ENCODE measurements around the gene CD276. TPM values are rescaled to one million over a fixed set of nuclear protein-coding genes. Genes with fewer than 3 reads are reported as not detected.
"Not testable (repeated sequence)": the region's sequence is repeated elsewhere in the genome, so short reads cannot be mapped to it uniquely, and the experiment has no call there.

CD276 gene
- 1 to 10 TPM in 1 of 2 experiments, not detected in 1; 3.7 TPM for total RNA-seq

GRCh38 chr15:73683777-73684580, at the start of gene CD276:
CD276 (plus strand) TSS chr15:73684383; CDS start chr15:73699640, 15,257 bp downstream.
- peak within 1 kb of the TSS; percentile 39 for H3K4me3 Mint-ChIP-seq
- DNase-seq = peak; percentile 36
- ATAC-seq = peak; percentile 60

GRCh38 chr15:73637527-73637926, 46.7 kb upstream of the CD276 start:
- Mint-ChIP-seq H3K27ac (no peak overlapping the region), H3K9me3 (ENCODE audit: low read depth) (no peaks in the 10 kb centered on the region), H3K27me3 (peaks cover 58% of the 10 kb centered on the region), H3K36me3 (no peaks in the 10 kb centered on the region), H3K4me1 (peaks cover 15% of the 10 kb centered on the region), H3K4me3 (no peak overlapping the region)
- CTCF ChIA-PET = interaction anchor here (0.7 to 9.9 kb wide), 34 partner anchors 7 to 397 kb away, joined by 3 to 233 read pairs (median 10); partner anchors contain the start of gene CD276
- DNase-seq (no peak), ATAC-seq (no peak)

More at GRCh38 chr15:73683777-73684580, at the start of gene CD276:
- CTCF ChIA-PET = interaction anchor here (1.4 to 7.9 kb wide), 6 partner anchors 10 to 48 kb away, joined by 4 to 52 read pairs (median 9); no protein-coding TSS in a partner anchor
- no peak within 1 kb of the TSS for H3K27ac Mint-ChIP-seq
- no peaks in the 10 kb centered on the region for H3K9me3 Mint-ChIP-seq (ENCODE audit: low read depth)
- H3K36me3 Mint-ChIP-seq = no peaks in the 10 kb centered on the region
- H3K27me3 Mint-ChIP-seq = peaks cover 81% of the 10 kb centered on the region
- H3K4me1 Mint-ChIP-seq = peaks cover 9% of the 10 kb centered on the region

GRCh38 chr15:73639464-73639863, 44.7 kb upstream of the CD276 start:
- not testable (repeated sequence) for H3K36me3 Mint-ChIP-seq; H3K4me1 Mint-ChIP-seq; H3K9me3 Mint-ChIP-seq (ENCODE audit: low read depth); H3K4me3 Mint-ChIP-seq; ATAC-seq; DNase-seq; H3K27ac Mint-ChIP-seq
- CTCF ChIA-PET = interaction anchor here (0.6 to 9.9 kb wide), 7 partner anchors 12 to 491 kb away, joined by 3 to 233 read pairs (median 3); no protein-coding TSS in a partner anchor
- peaks cover 63% of the 10 kb centered on the region for H3K27me3 Mint-ChIP-seq

- H3K9me3 Mint-ChIP-seq (ENCODE audit: low read depth) = no peaks in the 10 kb centered on the region
- no peaks in the 10 kb centered on the region for H3K36me3 Mint-ChIP-seq
- H3K4me1 Mint-ChIP-seq = peaks cover 9% of the 10 kb centered on the region
- H3K4me3 Mint-ChIP-seq = no peak overlapping the region
- no peak overlapping the region for H3K27ac Mint-ChIP-seq
- ATAC-seq = no peak
- no peak for DNase-seq
- CTCF ChIA-PET = interaction anchor here (2.0 kb wide), 1 partner anchor 11 kb away, joined by 11 read pairs; no protein-coding TSS in a partner anchor
- peaks cover 39% of the 10 kb centered on the region for H3K27me3 Mint-ChIP-seq
Observed at GRCh38 chr15:73647259-73648013, 36.7 kb upstream of the CD276 start.

- H3K4me3 Mint-ChIP-seq = no peak overlapping the region
- CTCF ChIA-PET = interaction anchor here (2.0 kb wide), 1 partner anchor 11 kb away, joined by 11 read pairs; no protein-coding TSS in a partner anchor
- DNase-seq = no peak
- no peak overlapping the region for H3K27ac Mint-ChIP-seq
- no peaks in the 10 kb centered on the region for H3K36me3 Mint-ChIP-seq
- no peak for ATAC-seq
- H3K9me3 Mint-ChIP-seq (ENCODE audit: low read depth) = no peaks in the 10 kb centered on the region
- peaks cover 38% of the 10 kb centered on the region for H3K27me3 Mint-ChIP-seq
- H3K4me1 Mint-ChIP-seq = peaks cover 9% of the 10 kb centered on the region
Observed at GRCh38 chr15:73648014-73648295, 36.2 kb upstream of the CD276 start.

DNA sequence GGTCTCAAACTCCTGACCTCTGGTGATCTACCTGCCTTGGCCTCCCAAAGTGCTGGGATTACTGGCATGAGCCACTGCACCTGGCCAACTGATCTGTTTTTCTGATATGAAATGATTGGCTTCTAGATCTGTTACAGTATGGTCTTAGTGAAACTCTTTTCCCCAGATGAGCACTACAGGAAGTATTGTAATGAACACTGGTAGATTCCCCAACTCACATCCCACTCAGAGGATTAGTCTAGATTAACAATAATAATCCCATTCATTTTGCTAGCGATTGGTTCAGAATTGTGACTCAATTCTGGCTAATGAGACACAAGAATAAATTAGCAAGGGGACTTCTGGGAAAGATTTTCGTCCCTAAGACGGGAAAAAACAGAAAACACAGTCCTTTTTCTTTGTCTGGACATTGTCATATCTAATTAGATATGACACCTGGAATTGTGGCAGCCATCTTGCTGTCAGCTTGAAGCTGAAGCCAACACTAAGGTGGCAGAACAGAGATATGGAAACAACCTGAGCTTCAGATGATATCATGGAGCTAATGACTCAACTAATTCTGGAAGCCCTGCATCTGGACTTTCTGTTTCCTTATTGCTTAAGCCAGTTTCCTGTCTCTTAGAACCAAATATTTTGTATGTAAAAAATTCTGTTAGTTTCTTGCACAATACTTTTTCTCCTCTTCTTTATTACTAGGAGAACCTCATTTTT, 33.6 kb upstream of the CD276 start:
- DNase-seq (no peak), ATAC-seq (peak; percentile 33)
- no peak overlapping the region for H3K27ac Mint-ChIP-seq
- H3K27me3 Mint-ChIP-seq = peaks cover 49% of the 10 kb centered on the region
- no peak overlapping the region for H3K4me3 Mint-ChIP-seq
- peaks cover 9% of the 10 kb centered on the region for H3K4me1 Mint-ChIP-seq
- no peaks in the 10 kb centered on the region for H3K36me3 Mint-ChIP-seq
- no peaks in the 10 kb centered on the region for H3K9me3 Mint-ChIP-seq (ENCODE audit: low read depth)
- CTCF ChIA-PET = interaction anchor here (1.3 to 2.0 kb wide), 2 partner anchors 12 to 14 kb away, joined by 3 to 12 read pairs; no protein-coding TSS in a partner anchor

DNA sequence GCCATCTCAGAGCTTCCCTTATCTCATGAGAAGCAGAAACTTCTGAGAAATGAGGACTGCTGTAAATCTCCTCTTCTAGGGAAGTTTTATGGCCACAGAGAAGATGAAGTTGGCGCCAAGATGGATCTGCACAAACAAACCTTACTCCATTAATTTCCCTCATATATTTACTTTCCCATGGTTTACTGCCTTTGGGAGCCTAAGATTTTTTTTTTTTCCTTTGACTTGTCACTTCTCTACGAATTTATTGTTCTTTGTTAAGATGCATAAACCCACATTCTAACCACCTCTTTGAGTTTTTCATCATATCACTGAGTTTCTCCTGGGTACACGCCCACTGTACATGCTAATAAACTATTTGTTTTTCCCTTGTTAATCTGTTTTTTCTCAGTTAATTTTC, 29.5 kb upstream of the CD276 start:
- H3K27me3 Mint-ChIP-seq = peaks cover 54% of the 10 kb centered on the region
- H3K4me3 Mint-ChIP-seq = no peak overlapping the region
- no peaks in the 10 kb centered on the region for H3K9me3 Mint-ChIP-seq (ENCODE audit: low read depth)
- peaks cover 9% of the 10 kb centered on the region for H3K4me1 Mint-ChIP-seq
- H3K27ac Mint-ChIP-seq = no peak overlapping the region
- no peaks in the 10 kb centered on the region for H3K36me3 Mint-ChIP-seq
- no peak for DNase-seq
- CTCF ChIA-PET = interaction anchor here (1.0 kb wide), 1 partner anchor 22 kb away, joined by 3 read pairs; no protein-coding TSS in a partner anchor
- ATAC-seq = no peak

GRCh38 chr15:73655724-73656123, 28.5 kb upstream of the CD276 start:
- DNase-seq = no peak
- peaks cover 7% of the 10 kb centered on the region for H3K4me1 Mint-ChIP-seq
- H3K36me3 Mint-ChIP-seq = no peaks in the 10 kb centered on the region
- no peaks in the 10 kb centered on the region for H3K9me3 Mint-ChIP-seq (ENCODE audit: low read depth)
- peaks cover 56% of the 10 kb centered on the region for H3K27me3 Mint-ChIP-seq
- no peak for ATAC-seq
- no peak overlapping the region for H3K27ac Mint-ChIP-seq
- no peak overlapping the region for H3K4me3 Mint-ChIP-seq
- CTCF ChIA-PET = no interaction called here

GRCh38 chr15:73658645-73659044, 25.5 kb upstream of the CD276 start:
- DNase-seq (no peak), ATAC-seq (no peak)
- Mint-ChIP-seq H3K4me1 (peaks cover 4% of the 10 kb centered on the region), H3K9me3 (ENCODE audit: low read depth) (no peaks in the 10 kb centered on the region), H3K36me3 (no peaks in the 10 kb centered on the region), H3K27ac (no peak overlapping the region), H3K4me3 (no peak overlapping the region), H3K27me3 (peaks cover 56% of the 10 kb centered on the region)
- CTCF ChIA-PET = no interaction called here

DNA sequence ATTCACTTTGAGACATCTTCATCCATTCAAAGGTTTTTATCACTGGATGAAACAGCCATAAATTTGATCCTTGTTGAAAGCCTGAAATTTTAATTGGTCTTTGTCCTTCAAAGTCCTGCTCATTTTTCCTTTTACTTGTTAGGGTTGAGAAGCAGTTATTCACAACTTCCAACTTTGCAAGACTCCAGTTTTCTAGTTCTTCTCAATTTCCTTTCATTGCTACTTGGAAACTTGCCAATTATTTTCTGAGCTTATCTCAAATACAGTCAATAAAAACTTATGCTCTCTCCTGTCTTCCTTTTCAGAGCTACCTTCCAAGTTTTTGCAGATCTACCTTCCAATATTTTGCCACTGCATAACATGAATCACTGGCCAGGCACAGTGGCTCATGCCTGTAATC, 23.7 kb upstream of the CD276 start:
- no peak for DNase-seq
- Mint-ChIP-seq H3K27me3 (peaks cover 48% of the 10 kb centered on the region), H3K36me3 (no peaks in the 10 kb centered on the region), H3K27ac (no peak overlapping the region), H3K4me3 (no peak overlapping the region), H3K9me3 (ENCODE audit: low read depth) (no peaks in the 10 kb centered on the region), H3K4me1 (peaks cover 4% of the 10 kb centered on the region)
- no peak for ATAC-seq
- CTCF ChIA-PET = interaction anchor here (0.6 to 1.1 kb wide), 2 partner anchors 24 to 247 kb away, joined by 3 to 6 read pairs; no protein-coding TSS in a partner anchor

- DNase-seq (no peak), ATAC-seq (no peak)
Observed at GRCh38 chr15:73674587-73674986, 9.6 kb upstream of the CD276 start.

GRCh38 chr15:73677146-73677607, 7.0 kb upstream of the CD276 start:
- CTCF ChIA-PET = interaction anchor here (0.6 to 5.0 kb wide), 16 partner anchors 9 to 284 kb away, joined by 3 to 137 read pairs (median 4); partner anchors contain the start of gene NPTN
- Mint-ChIP-seq H3K27me3 (peaks cover 51% of the 10 kb centered on the region), H3K4me3 (no peak overlapping the region)

More at GRCh38 chr15:73674587-73674986, 9.6 kb upstream of the CD276 start:
- peaks cover 23% of the 10 kb centered on the region for H3K4me1 Mint-ChIP-seq
- H3K36me3 Mint-ChIP-seq = no peaks in the 10 kb centered on the region
- no peak overlapping the region for H3K4me3 Mint-ChIP-seq
- H3K27ac Mint-ChIP-seq = no peak overlapping the region
- H3K9me3 Mint-ChIP-seq (ENCODE audit: low read depth) = no peaks in the 10 kb centered on the region
- CTCF ChIA-PET = interaction anchor here (1.2 to 1.3 kb wide), 2 partner anchors 11 to 31 kb away, joined by 4 to 6 read pairs; no protein-coding TSS in a partner anchor
- peaks cover 54% of the 10 kb centered on the region for H3K27me3 Mint-ChIP-seq

More at GRCh38 chr15:73677146-73677607, 7.0 kb upstream of the CD276 start:
- no peaks in the 10 kb centered on the region for H3K9me3 Mint-ChIP-seq (ENCODE audit: low read depth)
- peak; percentile 61 for ATAC-seq
- H3K27ac Mint-ChIP-seq = no peak overlapping the region
- no peaks in the 10 kb centered on the region for H3K36me3 Mint-ChIP-seq
- peaks cover 28% of the 10 kb centered on the region for H3K4me1 Mint-ChIP-seq
- DNase-seq = peak; percentile 56

All from activated CD8-positive, alpha-beta memory T cell treated with anti-CD3 and anti-CD28 coated beads, Interleukin-2, amount 10 ng/mL, durations not matched to agents 7 days and 5 days (primary cell).